Aorta (tissue), 5 donors: ENCODE data around the gene COX20. TPM values are rescaled to one million over a fixed set of nuclear protein-coding genes. Genes with fewer than 3 reads are reported as not detected.
A peak's percentile ranks its signal among the peaks of the same experiment; 100 is the strongest.

ENCODE experiments used
- ATAC-seq: fragments of 200-7000 bp; cut with Tn5 transposase; one replicate; pipeline ENCODE4 v1.9.1; 2022; ENCODE audit warnings: moderate library complexity; ENCODE audit not compliant: low FRiP score
- DNase-seq, 2 donors: peaks; one replicate each; pipeline ENCODE4 v3.0.0-alpha.2; 2020
- H3K27ac ChIP-seq, 2 donors: one replicate each; pipeline ENCODE4 v1.5.1; 2013; ENCODE audit warnings: low read length in 2 of 2, mild to moderate bottlenecking in 2 of 2, moderate library complexity in 2 of 2, control low read depth in 1 of 2, inconsistent platforms in 1 of 2, low read depth in 1 of 2
- H3K27me3 ChIP-seq, 2 donors: one replicate each; pipeline ENCODE4 v1.6.1; 2013; ENCODE audit warnings: control low read depth in 1 of 2, low read length in 1 of 2, mild to moderate bottlenecking in 1 of 2, moderate library complexity in 1 of 2; ENCODE audit not compliant: insufficient read depth in 2 of 2, control insufficient read depth in 1 of 2
- H3K36me3 ChIP-seq, 2 donors: one replicate each; pipeline ENCODE4 v1.6.1; 2013; ENCODE audit warnings: control low read depth in 1 of 2, low read length in 1 of 2, mild to moderate bottlenecking in 1 of 2; ENCODE audit not compliant: insufficient read depth in 2 of 2, control insufficient read depth in 1 of 2
- H3K4me1 ChIP-seq, 2 donors: one replicate each; pipeline ENCODE4 v1.6.1; 2013; ENCODE audit warnings: low read length in 2 of 2, control low read depth in 1 of 2, mild to moderate bottlenecking in 1 of 2, moderate library complexity in 1 of 2; ENCODE audit not compliant: insufficient read depth in 2 of 2, control insufficient read depth in 1 of 2
- H3K4me3 ChIP-seq, 2 donors: one replicate each; pipeline ENCODE4 v1.5.1; 2013; ENCODE audit warnings: low read length in 2 of 2, control low read depth in 1 of 2, mild to moderate bottlenecking in 1 of 2
- H3K9me3 ChIP-seq: one replicate; pipeline ENCODE4 v1.6.1; 2013; ENCODE audit warnings: mild to moderate bottlenecking, low read length; ENCODE audit not compliant: control insufficient read depth
- WGBS, 2 donors: extraction: QIAGEN DNeasy Blood & Tissue Kit; methylation state at CpG; one replicate each; pipeline ENCODE4 v1.1.7; 2013; 5-methylcytosine and 5-hydroxymethylcytosine counted together
- intact Hi-C, 2 donors: fragments of 100-400 bp; cut with DNase I; formaldehyde crosslinking; loops; one replicate each; pipeline versions ENCODE4 v1.14.2 to v1.15.0; 2022
- polyA plus RNA-seq, 2 donors: library from polyadenylated mRNA; stranded (reverse); fragments of 200-250 nt; gene quantifications; one replicate each; pipeline ENCODE4 v1.2.3, GENCODE V29; 2013
- total RNA-seq, 2 donors: library from RNA; stranded (reverse); fragmentation: NEBNext Ultra II Directional; extraction: Animal tissue kit (Norgen Biotek cat#: 25700); gene quantifications; one replicate each; pipeline ENCODE4 v1.2.1, GENCODE V29; 2021
- donor health status: healthy with polysubstance abuse.
- donor health status: Bipolar disorder and iron deficiency.
- donor health status: DM: no; HTN: no; CAD: no.
- donor health status: DM: no; HTN: no; CAD: no.
- donor health status: DM: yes; HTN: yes; CAD: no.

COX20 gene
- total and polyA plus RNA-seq, 4 donors = 22.8 to 110 (median 51.7) TPM

GRCh38 chr1:244862354-244862698, 26.9 kb downstream of the COX20 start:
- Histone ChIP-seq H3K27me3 (no peaks in the 10 kb centered on the region), H3K4me3 (peak overlapping the region; percentile 88 to 96), H3K27ac (peak overlapping the region in 1 of 2 donors; percentile 28), H3K9me3 (no peaks in the 10 kb centered on the region), H3K36me3 (peaks cover 1 to 2% of the 10 kb centered on the region in 2 donors), H3K4me1 (no peaks in the 10 kb centered on the region)
- intact Hi-C loops = loop anchor here (2.0 to 10.0 kb wide), 4 partner anchors 28 to 1702 kb away; partner anchors contain the start of genes COX20 (in 2 of the 2), ADSS2 (in 1 of the 2), CNST (in 1 of the 2) and TFB2M (in 1 of the 2)
- DNase-seq = no peak
- no peak for ATAC-seq
- 0% methylated on average over 7 of the region's 7 CpGs for WGBS, 2 donors

GRCh38 chr1:244862699-244863490, 27.4 kb downstream of the COX20 start:
- DNase-seq (peak; percentile 97 to 99), ATAC-seq (peak; percentile 93)
- peak overlapping the region; percentile 88 to 96 for H3K4me3 ChIP-seq
- H3K27me3 ChIP-seq = no peaks in the 10 kb centered on the region
- intact Hi-C loops = loop anchor here (2.0 to 10.0 kb wide), 4 partner anchors 28 to 1702 kb away; partner anchors contain the start of genes COX20 (in 2 of the 2), ADSS2 (in 1 of the 2), CNST (in 1 of the 2) and TFB2M (in 1 of the 2)
- H3K9me3 ChIP-seq = no peaks in the 10 kb centered on the region
- H3K4me1 ChIP-seq = no peaks in the 10 kb centered on the region
- H3K36me3 ChIP-seq = peaks cover 0 to 2% of the 10 kb centered on the region in 2 donors
- peak overlapping the region; percentile 64 to 97 for H3K27ac ChIP-seq
- WGBS, 2 donors = 0 to 1% methylated on average over 35 to 87 of the region's 87 CpGs

GRCh38 chr1:244863491-244864252, 28.2 kb downstream of the COX20 start:
- Histone ChIP-seq H3K4me1 (no peaks in the 10 kb centered on the region), H3K9me3 (no peaks in the 10 kb centered on the region), H3K27me3 (no peaks in the 10 kb centered on the region), H3K4me3 (peak overlapping the region; percentile 74 to 88), H3K36me3 (peaks cover 0 to 2% of the 10 kb centered on the region in 2 donors), H3K27ac (peak overlapping the region; percentile 97 to 99)
- 1% methylated on average over 77 to 92 of the region's 92 CpGs for WGBS, 2 donors
- ATAC-seq = peak; percentile 1
- peak; percentile 70 to 84 for DNase-seq
- intact Hi-C loops = loop anchor here (1.0 to 10.0 kb wide), 7 partner anchors 29 to 1701 kb away; partner anchors contain the start of genes COX20 (in 2 of the 2), ADSS2 (in 1 of the 2), CNST (in 1 of the 2) and TFB2M (in 1 of the 2)

GRCh38 chr1:244864253-244865027, 29.0 kb downstream of the COX20 start, which contains the start of gene HNRNPU:
TSS of gene HNRNPU (minus strand) at chr1:244864543. CDS start at chr1:244864307, 236 bp downstream.
- Histone ChIP-seq H3K27ac (peak within 1 kb of the TSS; percentile 97 to 99), H3K4me1 (no peaks in the 10 kb centered on the region), H3K27me3 (no peaks in the 10 kb centered on the region), H3K36me3 (peaks cover 0 to 2% of the 10 kb centered on the region in 2 donors), H3K9me3 (no peaks in the 10 kb centered on the region), H3K4me3 (peak within 1 kb of the TSS; percentile 74 to 88)
- DNase-seq (peak; percentile 98 to 99), ATAC-seq (peak; percentile 97)
- intact Hi-C loops = loop anchor here (1.0 to 10.0 kb wide), 6 partner anchors 106 to 1700 kb away; partner anchors contain the start of genes ADSS2 (in 1 of the 2), CNST (in 1 of the 2) and TFB2M (in 1 of the 2)
- WGBS, 2 donors = 0 to 1% methylated on average over 71 of the region's 71 CpGs

GRCh38 chr1:244865028-244865371, 29.5 kb downstream of the COX20 start:
- ATAC-seq (no peak), DNase-seq (no peak)
- Histone ChIP-seq H3K4me1 (no peaks in the 10 kb centered on the region), H3K4me3 (peak overlapping the region; percentile 20 to 22), H3K9me3 (no peaks in the 10 kb centered on the region), H3K27ac (peak overlapping the region; percentile 58 to 95), H3K36me3 (peaks cover 0 to 2% of the 10 kb centered on the region in 2 donors), H3K27me3 (no peaks in the 10 kb centered on the region)
- 9% methylated on average over 9 of the region's 9 CpGs for WGBS, 2 donors
- intact Hi-C loops = loop anchor here (2.0 to 10.0 kb wide), 4 partner anchors 106 to 1700 kb away; partner anchors contain the start of genes ADSS2 (in 1 of the 2), CNST (in 1 of the 2) and TFB2M (in 1 of the 2)

GRCh38 chr1:244865820-244866219, 30.4 kb downstream of the COX20 start:
- peak overlapping the region in 1 of 2 donors; percentile 59 for H3K27ac ChIP-seq
- no peak for DNase-seq
- no peaks in the 10 kb centered on the region for H3K9me3 ChIP-seq
- no peaks in the 10 kb centered on the region for H3K4me1 ChIP-seq
- H3K27me3 ChIP-seq = no peaks in the 10 kb centered on the region
- H3K4me3 ChIP-seq = no peak overlapping the region
- ATAC-seq = no peak
- 62 to 72% methylated on average over 3 of the region's 3 CpGs for WGBS, 2 donors
- no peaks in the 10 kb centered on the region for H3K36me3 ChIP-seq
- intact Hi-C loops = loop anchor here (2.0 to 10.0 kb wide), 4 partner anchors 105 to 1699 kb away; partner anchors contain the start of genes ADSS2 (in 1 of the 2), CNST (in 1 of the 2) and TFB2M (in 1 of the 2)

GRCh38 chr1:244866355-244866754, 30.9 kb downstream of the COX20 start:
- H3K36me3 ChIP-seq = no peaks in the 10 kb centered on the region
- 70 to 72% methylated on average over 1 of the region's 1 CpG for WGBS, 2 donors
- no peaks in the 10 kb centered on the region for H3K27me3 ChIP-seq
- H3K9me3 ChIP-seq = no peaks in the 10 kb centered on the region
- intact Hi-C loops = loop anchor here in 1 of 2 donors (10.0 kb wide), 2 partner anchors 412 to 1698 kb away; partner anchors contain the start of genes ADSS2, CNST and TFB2M
- no peak overlapping the region for H3K4me3 ChIP-seq
- H3K27ac ChIP-seq = no peak overlapping the region
- DNase-seq (no peak), ATAC-seq (no peak)
- H3K4me1 ChIP-seq = no peaks in the 10 kb centered on the region
